Panc1 (cell line): ENCODE results near the gene RPL23. TPM values are rescaled to one million over a fixed set of nuclear protein-coding genes. Genes with fewer than 3 reads are reported as not detected.

Experiments used
- ATAC-seq: fragments of 200-7000 bp; cut with Tn5 transposase; 2 replicates; pipeline ENCODE4 v1.9.1; 2020; ENCODE audit warnings: mild to moderate bottlenecking, moderate library complexity
- BruUV-seq: library from RNA; stranded (reverse); fragments of 400-500 nt; replicated peaks from 2 replicates; lab custom pipeline; 2021; lab: Mats Ljungman, UMichigan
- CTCF ChIA-PET: fragments of 300-600 bp; sonication (Branson Sonifier 250); formaldehyde crosslinking; loops from one replicate; lab custom pipeline; 2022; ENCODE audit warnings: antibody characterized with exemption; lab: Charles Lee
- POLR2A ChIA-PET: fragments of 300-600 bp; sonication (Branson Sonifier 250); formaldehyde crosslinking; loops from one replicate; lab custom pipeline; 2022; ENCODE audit warnings: antibody characterized with exemption; lab: Charles Lee
- DNase-seq: peaks from one replicate; pipeline ENCODE4 v3.0.0-alpha.2; 2010; ENCODE audit warnings: low read depth, low spot score
- H3K27ac ChIP-seq: 2 replicates; pipeline ENCODE4 v1.5.1; 2011; ENCODE audit warnings: mild to moderate bottlenecking, low read length, inconsistent platforms
- H3K27me3 ChIP-seq: fragments of 200-500 bp; sonication (Bioruptor generic); 2 replicates; pipeline ENCODE4 v1.6.0; 2014; ENCODE audit warnings: low read length, inconsistent platforms; ENCODE audit not compliant: control insufficient read depth, insufficient read depth
- H3K36me3 ChIP-seq: fragments of 200-500 bp; sonication (Bioruptor generic); 2 replicates; pipeline ENCODE4 v1.5.1; 2014; ENCODE audit warnings: inconsistent platforms, mild to moderate bottlenecking, low read length, moderate library complexity; ENCODE audit not compliant: control insufficient read depth, insufficient read depth
- H3K4me1 ChIP-seq: 2 replicates; pipeline ENCODE4 v1.5.1; 2011; ENCODE audit warnings: inconsistent platforms, mild to moderate bottlenecking, low read length, moderate library complexity; ENCODE audit not compliant: control insufficient read depth, insufficient read depth
- H3K4me3 ChIP-seq, 2 experiments: 2 replicates each; pipeline ENCODE4 v1.5.1; 2011 to 2012; ENCODE audit warnings: low read depth in 2 of 2, low read length in 2 of 2, mild to moderate bottlenecking in 2 of 2, inconsistent platforms in 1 of 2, moderate library complexity in 1 of 2
- H3K9me3 ChIP-seq: fragments of 200-500 bp; sonication (Bioruptor generic); 2 replicates; pipeline ENCODE4 v1.5.1; 2014; ENCODE audit warnings: low read depth, mild to moderate bottlenecking, inconsistent platforms, low read length, moderate library complexity; ENCODE audit not compliant: control insufficient read depth, insufficient read depth
- POLR2AphosphoS5 ChIP-seq: IDR thresholded peaks from 2 replicates; pipeline ENCODE4 v1.6.1; 2012; ENCODE audit warnings: mild to moderate bottlenecking, low read depth, low read length, moderate library complexity
- SIN3A ChIP-seq: IDR thresholded peaks from 2 replicates; pipeline ENCODE4 v1.6.1; 2012; ENCODE audit warnings: low read depth, mild to moderate bottlenecking, low read length, moderate library complexity, borderline replicate concordance; ENCODE audit not compliant: insufficient read depth
- TCF7L2 ChIP-seq: IDR thresholded peaks from 2 replicates; pipeline ENCODE4 v1.6.1; 2011; ENCODE audit warnings: mild to moderate bottlenecking, low read depth, low read length, inconsistent platforms
- in situ Hi-C: cut with HindIII; loops from 2 replicates; pipeline ENCODE4 v1.10.0; 2016; ENCODE audit warnings: low sequenced_read_pairs, low pct_unique_long_range_greater_than_20kb
- intact Hi-C: fragments of 100-400 bp; cut with micrococcal nuclease; formaldehyde crosslinking; loops from one replicate; pipeline ENCODE4 v1.10.0; 2022; ENCODE audit not compliant: unreplicated experiment
- total RNA-seq: library from RNA; stranded (reverse); gene quantifications from one replicate; pipeline ENCODE4 v1.2.1, GENCODE V29; 2021; ENCODE audit not compliant: unreplicated experiment
- TF ChIP-seq, protein P1 (sequence below), 2 experiments: IDR thresholded peaks; 2 replicates each; pipeline ENCODE4 v1.6.1; 2011 to 2012; ENCODE audit warnings: low read depth in 2 of 2, control low read depth in 1 of 2, low read length in 1 of 2, mild to moderate bottlenecking in 1 of 2, moderate library complexity in 1 of 2; ENCODE audit not compliant: insufficient read depth in 1 of 2
- TF ChIP-seq, protein P2 (sequence below): fragments of 450-650 bp; IDR thresholded peaks from 2 replicates; pipeline ENCODE4 v1.5.1; 2017; ENCODE audit warnings: mild to moderate bottlenecking

Gene RPL23
- total RNA-seq, 1 experiment from 2014 or later, result 649 TPM

DNA sequence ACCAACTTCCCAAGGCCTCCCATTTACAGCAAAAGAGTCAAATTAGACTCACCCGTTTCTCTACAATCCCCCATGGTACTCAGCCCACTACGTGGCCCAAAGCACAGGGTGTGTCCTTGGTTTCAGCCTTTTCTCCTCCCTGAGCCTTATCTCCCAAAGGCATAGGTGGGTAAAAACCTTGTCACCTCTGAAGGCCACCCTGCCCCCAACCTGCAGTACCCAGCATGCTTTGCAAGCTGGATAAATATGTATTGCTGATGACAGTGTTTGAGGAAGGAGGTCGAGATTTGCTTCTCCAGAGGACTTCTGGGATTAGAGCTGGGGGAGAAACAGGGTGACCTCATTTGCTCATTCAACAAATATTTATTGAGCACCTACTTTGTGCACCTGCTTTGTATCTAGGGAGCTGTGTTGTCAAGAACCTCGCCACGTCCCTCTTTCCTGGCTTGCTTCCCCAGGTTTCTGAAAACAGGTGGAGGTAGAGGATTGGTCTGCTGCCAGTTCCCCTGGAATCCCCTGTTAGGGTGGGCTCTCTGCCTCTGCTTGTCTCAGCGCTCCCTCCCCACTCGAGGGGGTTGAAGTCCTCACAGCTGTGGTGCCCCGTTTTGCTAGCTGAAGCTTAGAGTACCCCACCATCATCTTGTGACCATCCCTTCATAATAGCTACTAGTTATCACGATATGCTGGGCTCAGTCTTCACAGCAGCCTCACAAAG is 19.3 kb upstream of the RPL23 start:
- intact Hi-C loops, result no loop called here
- CTCF ChIA-PET, result no interaction called here
- in situ Hi-C loops, result no loop called here
- DNase-seq (no peak), ATAC-seq (no peak)
- peaks cover 54% of the 10 kb centered on the region for H3K4me1 ChIP-seq
- H3K27ac ChIP-seq, result peak overlapping the region; percentile 88; the same call in 1 of the 2 replicates
- POLR2A ChIA-PET, result no interaction called here
- no peaks in the 10 kb centered on the region for H3K9me3 ChIP-seq
- TF ChIP-seq TCF7L2 (no peak), SIN3A (no peak), POLR2AphosphoS5 (no peak)
- TF ChIP-seq, protein P1, sequence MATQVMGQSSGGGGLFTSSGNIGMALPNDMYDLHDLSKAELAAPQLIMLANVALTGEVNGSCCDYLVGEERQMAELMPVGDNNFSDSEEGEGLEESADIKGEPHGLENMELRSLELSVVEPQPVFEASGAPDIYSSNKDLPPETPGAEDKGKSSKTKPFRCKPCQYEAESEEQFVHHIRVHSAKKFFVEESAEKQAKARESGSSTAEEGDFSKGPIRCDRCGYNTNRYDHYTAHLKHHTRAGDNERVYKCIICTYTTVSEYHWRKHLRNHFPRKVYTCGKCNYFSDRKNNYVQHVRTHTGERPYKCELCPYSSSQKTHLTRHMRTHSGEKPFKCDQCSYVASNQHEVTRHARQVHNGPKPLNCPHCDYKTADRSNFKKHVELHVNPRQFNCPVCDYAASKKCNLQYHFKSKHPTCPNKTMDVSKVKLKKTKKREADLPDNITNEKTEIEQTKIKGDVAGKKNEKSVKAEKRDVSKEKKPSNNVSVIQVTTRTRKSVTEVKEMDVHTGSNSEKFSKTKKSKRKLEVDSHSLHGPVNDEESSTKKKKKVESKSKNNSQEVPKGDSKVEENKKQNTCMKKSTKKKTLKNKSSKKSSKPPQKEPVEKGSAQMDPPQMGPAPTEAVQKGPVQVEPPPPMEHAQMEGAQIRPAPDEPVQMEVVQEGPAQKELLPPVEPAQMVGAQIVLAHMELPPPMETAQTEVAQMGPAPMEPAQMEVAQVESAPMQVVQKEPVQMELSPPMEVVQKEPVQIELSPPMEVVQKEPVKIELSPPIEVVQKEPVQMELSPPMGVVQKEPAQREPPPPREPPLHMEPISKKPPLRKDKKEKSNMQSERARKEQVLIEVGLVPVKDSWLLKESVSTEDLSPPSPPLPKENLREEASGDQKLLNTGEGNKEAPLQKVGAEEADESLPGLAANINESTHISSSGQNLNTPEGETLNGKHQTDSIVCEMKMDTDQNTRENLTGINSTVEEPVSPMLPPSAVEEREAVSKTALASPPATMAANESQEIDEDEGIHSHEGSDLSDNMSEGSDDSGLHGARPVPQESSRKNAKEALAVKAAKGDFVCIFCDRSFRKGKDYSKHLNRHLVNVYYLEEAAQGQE (IDR thresholded peaks at IDR 0.05; ENCODE audit: insufficient read depth in 1 of 2, low read depth in 2 of 2, low read length in 1 of 2), result no peak
- TF ChIP-seq, protein P2, sequence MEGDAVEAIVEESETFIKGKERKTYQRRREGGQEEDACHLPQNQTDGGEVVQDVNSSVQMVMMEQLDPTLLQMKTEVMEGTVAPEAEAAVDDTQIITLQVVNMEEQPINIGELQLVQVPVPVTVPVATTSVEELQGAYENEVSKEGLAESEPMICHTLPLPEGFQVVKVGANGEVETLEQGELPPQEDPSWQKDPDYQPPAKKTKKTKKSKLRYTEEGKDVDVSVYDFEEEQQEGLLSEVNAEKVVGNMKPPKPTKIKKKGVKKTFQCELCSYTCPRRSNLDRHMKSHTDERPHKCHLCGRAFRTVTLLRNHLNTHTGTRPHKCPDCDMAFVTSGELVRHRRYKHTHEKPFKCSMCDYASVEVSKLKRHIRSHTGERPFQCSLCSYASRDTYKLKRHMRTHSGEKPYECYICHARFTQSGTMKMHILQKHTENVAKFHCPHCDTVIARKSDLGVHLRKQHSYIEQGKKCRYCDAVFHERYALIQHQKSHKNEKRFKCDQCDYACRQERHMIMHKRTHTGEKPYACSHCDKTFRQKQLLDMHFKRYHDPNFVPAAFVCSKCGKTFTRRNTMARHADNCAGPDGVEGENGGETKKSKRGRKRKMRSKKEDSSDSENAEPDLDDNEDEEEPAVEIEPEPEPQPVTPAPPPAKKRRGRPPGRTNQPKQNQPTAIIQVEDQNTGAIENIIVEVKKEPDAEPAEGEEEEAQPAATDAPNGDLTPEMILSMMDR, result no peak
- BruUV-seq, result no TSS peak
- H3K36me3 ChIP-seq, result no peaks in the 10 kb centered on the region; the same call in 1 of the 2 replicates
- no peaks in the 10 kb centered on the region for H3K27me3 ChIP-seq
- no peak overlapping the region for H3K4me3 ChIP-seq

DNA sequence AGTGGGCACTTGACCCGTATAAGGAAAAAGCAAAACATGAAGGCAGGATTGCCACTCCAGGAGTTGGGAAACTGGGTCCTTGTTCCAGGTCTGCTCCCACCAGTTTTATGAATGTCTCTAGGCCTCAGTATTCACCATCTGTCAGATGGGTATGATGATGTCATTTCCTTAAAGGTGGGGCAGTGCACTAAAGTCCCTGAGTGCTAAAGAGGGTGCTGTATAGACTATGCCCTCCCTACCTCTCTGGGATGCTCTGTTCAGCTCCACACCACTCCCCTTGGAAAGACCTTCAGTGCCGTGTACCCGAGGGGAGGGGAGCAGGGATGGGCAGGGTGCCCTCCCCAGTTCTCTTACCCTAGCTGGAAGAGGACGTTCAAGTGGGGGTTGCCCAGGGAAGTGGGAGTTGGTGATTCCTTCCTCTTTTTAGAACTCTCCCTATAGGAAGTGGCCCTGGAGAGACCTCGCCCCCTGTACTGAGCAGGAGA is 18.5 kb upstream of the RPL23 start:
- TSS peak; percentile 69 for BruUV-seq
- H3K36me3 ChIP-seq, result no peaks in the 10 kb centered on the region; the same call in 1 of the 2 replicates
- peaks cover 46% of the 10 kb centered on the region for H3K4me1 ChIP-seq
- CTCF ChIA-PET, result no interaction called here
- in situ Hi-C loops (no loop called here), intact Hi-C loops (no loop called here)
- peak overlapping the region; percentile 88 for H3K27ac ChIP-seq
- peak overlapping the region; percentile 87 to 94 for H3K4me3 ChIP-seq
- POLR2A ChIA-PET, result no interaction called here
- no peaks in the 10 kb centered on the region for H3K27me3 ChIP-seq
- TF ChIP-seq POLR2AphosphoS5 (no peak), TCF7L2 (no peak), SIN3A (no peak)
- TF ChIP-seq, protein P2, result no peak
- TF ChIP-seq, protein P1 (IDR thresholded peaks at IDR 0.05; ENCODE audit: insufficient read depth in 1 of 2, low read depth in 2 of 2, low read length in 1 of 2), result no peak
- ATAC-seq (no peak), DNase-seq (no peak)
- H3K9me3 ChIP-seq, result no peaks in the 10 kb centered on the region
